RWPE2 (cell line): ENCODE results near the gene PIBF1.

Experiments used
- ATAC-seq: fragments of 200-7000 bp; cut with Tn5 transposase; 3 replicates; pipeline ENCODE4 v1.9.1; 2021; ENCODE audit warnings: low read depth
- DNase-seq: peaks from one replicate; pipeline ENCODE4 v3.0.0-alpha.2; 2020; ENCODE audit warnings: low spot score
- H3K27ac ChIP-seq: fragments of 450-650 bp; 2 replicates; pipeline ENCODE4 v1.5.1; 2017; ENCODE audit warnings: mild to moderate bottlenecking; ENCODE audit not compliant: poor library complexity, severe bottlenecking
- H3K27me3 ChIP-seq: fragments of 250-450 bp; sonication (Bioruptor Pico); 2 replicates; pipeline ENCODE4 v1.5.1; 2021; ENCODE audit warnings: mild to moderate bottlenecking, moderate library complexity; ENCODE audit not compliant: insufficient read depth, poor library complexity, severe bottlenecking
- H3K36me3 ChIP-seq: fragments of 250-450 bp; sonication (Bioruptor Pico); 2 replicates; pipeline ENCODE4 v1.5.1; 2020; ENCODE audit warnings: low read depth, mild to moderate bottlenecking, moderate library complexity
- H3K4me1 ChIP-seq: fragments of 250-450 bp; sonication (Bioruptor Pico); 2 replicates; pipeline ENCODE4 v1.5.1; 2021; ENCODE audit warnings: mild to moderate bottlenecking, moderate library complexity; ENCODE audit not compliant: insufficient read depth, poor library complexity, severe bottlenecking
- H3K4me3 ChIP-seq: fragments of 250-450 bp; sonication (Bioruptor Pico); 2 replicates; pipeline ENCODE4 v1.5.1; 2021; ENCODE audit warnings: mild to moderate bottlenecking, moderate library complexity; ENCODE audit not compliant: severe bottlenecking
- H3K9me3 ChIP-seq: fragments of 250-450 bp; sonication (Bioruptor Pico); 2 replicates; pipeline ENCODE4 v1.5.1; 2021; ENCODE audit warnings: mild to moderate bottlenecking, moderate library complexity; ENCODE audit not compliant: severe bottlenecking
- CTCF ChIP-seq: fragments of 450-650 bp; IDR thresholded peaks from one replicate; pipeline ENCODE4 v1.5.1; 2017; ENCODE audit warnings: mild to moderate bottlenecking, moderate library complexity; ENCODE audit not compliant: poor library complexity, severe bottlenecking

Gene PIBF1

GRCh38 chr13:72849571-72849970, 67.6 kb downstream of the PIBF1 start:
- no peak overlapping the region for H3K4me3 ChIP-seq
- H3K27me3 ChIP-seq: no peaks in the 10 kb centered on the region
- no peak for ATAC-seq
- peaks cover 49% of the 10 kb centered on the region for H3K36me3 ChIP-seq
- TF ChIP-seq CTCF: no peak
- H3K27ac ChIP-seq: no peak overlapping the region
- no peak for DNase-seq
- H3K9me3 ChIP-seq: no peaks in the 10 kb centered on the region
- H3K4me1 ChIP-seq: no peaks in the 10 kb centered on the region

GRCh38 chr13:72850959-72851677, 69.2 kb downstream of the PIBF1 start:
- peak; percentile 48 for DNase-seq
- Histone ChIP-seq H3K27me3 (no peaks in the 10 kb centered on the region), H3K27ac (no peak overlapping the region), H3K4me3 (no peak overlapping the region), H3K36me3 (peaks cover 50% of the 10 kb centered on the region), H3K9me3 (no peaks in the 10 kb centered on the region), H3K4me1 (no peaks in the 10 kb centered on the region)
- ATAC-seq: no peak
- TF ChIP-seq CTCF: no peak

DNA sequence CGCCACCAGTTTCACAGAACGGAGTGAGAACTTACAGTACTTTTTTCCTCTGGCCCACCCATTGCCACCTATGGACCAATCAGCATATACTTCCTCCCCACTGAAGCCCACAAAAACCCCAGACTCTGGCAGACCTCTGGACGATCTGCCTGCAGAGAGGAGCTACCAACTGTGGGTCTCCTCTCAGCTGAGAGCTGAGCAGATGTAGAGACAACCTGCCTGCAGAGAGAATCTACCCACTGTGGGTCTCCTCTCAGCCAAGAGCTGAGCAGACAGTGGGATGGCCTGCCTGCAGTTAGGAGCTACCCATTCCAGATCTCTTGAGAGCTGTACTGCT, 69.7 kb downstream of the PIBF1 start:
- no peak for ATAC-seq
- H3K4me3 ChIP-seq: no peak overlapping the region
- no peaks in the 10 kb centered on the region for H3K4me1 ChIP-seq
- H3K27ac ChIP-seq: no peak overlapping the region
- no peaks in the 10 kb centered on the region for H3K9me3 ChIP-seq
- no peak for DNase-seq
- H3K36me3 ChIP-seq: peaks cover 54% of the 10 kb centered on the region
- TF ChIP-seq CTCF: no peak
- H3K27me3 ChIP-seq: no peaks in the 10 kb centered on the region

DNA sequence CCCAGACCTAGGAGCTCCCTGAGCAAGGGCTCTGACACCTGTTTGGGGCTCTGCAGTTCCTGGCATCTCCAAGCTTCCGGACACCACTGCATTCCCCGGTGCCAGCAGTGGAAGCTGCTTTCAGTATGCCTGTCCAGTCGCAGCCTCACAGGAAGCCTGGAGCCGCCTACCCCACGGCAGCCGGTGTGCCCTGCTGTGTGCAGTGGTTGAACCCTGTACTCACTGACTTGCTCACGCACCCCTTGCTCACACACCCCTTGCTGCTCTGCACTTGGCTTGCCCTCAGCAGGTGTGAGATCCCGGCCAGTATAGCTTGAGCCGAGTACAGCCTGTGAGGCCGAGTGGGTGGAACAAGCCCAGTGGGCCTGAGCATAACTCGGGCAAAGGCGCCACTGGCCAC, 70.3 kb downstream of the PIBF1 start:
- Histone ChIP-seq H3K27ac (no peak overlapping the region), H3K36me3 (peaks cover 52% of the 10 kb centered on the region), H3K4me3 (no peak overlapping the region), H3K9me3 (no peaks in the 10 kb centered on the region), H3K4me1 (no peaks in the 10 kb centered on the region), H3K27me3 (no peaks in the 10 kb centered on the region)
- ATAC-seq (no peak), DNase-seq (peak; percentile 28)
- TF ChIP-seq CTCF: no peak

DNA sequence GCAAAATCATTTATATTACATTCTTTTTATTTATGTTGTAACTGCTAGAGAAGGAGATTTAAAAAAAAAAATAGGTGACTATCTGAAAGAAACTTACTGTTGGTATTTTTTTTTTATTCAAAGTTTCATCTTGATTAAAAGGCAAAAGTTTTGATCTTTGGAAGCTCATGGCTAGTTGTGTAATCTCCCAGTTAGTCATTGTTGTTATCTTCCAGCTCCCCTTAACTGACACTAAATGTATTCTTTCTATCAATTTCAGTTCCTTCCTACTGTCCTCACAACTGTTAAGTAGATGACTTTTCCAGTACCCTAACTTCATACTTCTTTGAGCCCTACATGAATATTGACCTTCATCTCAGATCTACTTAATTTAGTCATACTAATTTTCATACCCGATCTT, 71.1 kb downstream of the PIBF1 start:
- no peak overlapping the region for H3K4me3 ChIP-seq
- no peaks in the 10 kb centered on the region for H3K27me3 ChIP-seq
- no peaks in the 10 kb centered on the region for H3K4me1 ChIP-seq
- H3K36me3 ChIP-seq: peaks cover 44% of the 10 kb centered on the region
- no peak for DNase-seq
- H3K27ac ChIP-seq: no peak overlapping the region
- ATAC-seq: no peak
- TF ChIP-seq CTCF: no peak
- H3K9me3 ChIP-seq: no peaks in the 10 kb centered on the region
